Mesenteric fat pad (tissue), 1 donor: ENCODE measurements around the gene PAX2. TPM values are rescaled to one million over a fixed set of nuclear protein-coding genes. Genes with fewer than 3 reads are reported as not detected.
A peak's percentile ranks its signal among the peaks of the same experiment; 100 is the strongest.

Experiments used
- DNase-seq: peaks from one replicate; pipeline ENCODE4 v3.0.0-alpha.2; 2020; ENCODE audit warnings: low spot score
- total RNA-seq: library from RNA; stranded (reverse); fragmentation: NEBNext Ultra II Directional; extraction: Animal tissue kit (Norgen Biotek cat#: 25700); gene quantifications from one replicate; pipeline ENCODE4 v1.2.1, GENCODE V29; 2021
- donor health status: DM: yes; HTN: yes; CAD: no.

The PAX2 gene
- total RNA-seq, 1 donor from 2014 or later: not detected

DNA sequence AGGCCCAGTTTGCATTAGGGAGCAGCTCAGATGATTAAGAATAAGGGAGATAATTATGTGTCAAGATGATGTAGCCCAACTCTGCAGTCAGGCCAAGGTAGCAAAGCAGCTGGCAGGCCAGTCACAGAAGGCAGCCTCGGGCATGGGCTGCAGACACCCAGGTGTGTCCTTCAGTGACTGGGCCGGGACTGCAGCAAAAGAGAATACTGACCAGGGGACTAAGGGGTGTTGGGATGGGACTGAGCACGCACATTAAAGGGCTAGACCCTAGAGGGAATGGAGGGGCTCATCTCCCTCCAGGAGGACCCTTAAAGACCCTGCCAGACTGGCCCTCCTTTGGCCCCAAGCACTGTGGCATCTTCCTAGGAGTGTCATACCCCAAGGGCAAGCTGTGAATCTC, 38.7 kb downstream of the PAX2 start:
- DNase-seq: peak; percentile 83

DNA sequence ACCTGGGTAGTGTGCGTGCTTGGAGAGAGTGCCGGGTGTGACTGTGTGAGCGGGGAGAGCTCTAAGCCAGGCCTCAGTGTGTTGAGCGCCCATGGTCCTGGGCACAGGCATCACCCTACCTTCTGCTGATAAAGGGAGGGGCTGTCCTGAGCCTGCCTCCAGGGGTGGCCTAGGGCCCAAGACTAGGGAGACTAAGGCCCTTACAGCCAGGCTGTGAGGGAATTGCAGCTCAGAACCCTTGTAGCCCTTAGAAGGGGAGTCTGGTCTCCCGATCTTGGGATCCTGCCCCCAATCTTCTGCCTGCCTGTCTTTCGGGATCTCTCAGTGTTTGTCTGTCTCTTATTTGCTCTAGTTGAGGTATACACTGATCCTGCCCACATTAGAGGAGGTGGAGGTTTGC, 41.2 kb downstream of the PAX2 start:
- DNase-seq: peak; percentile 60

DNA sequence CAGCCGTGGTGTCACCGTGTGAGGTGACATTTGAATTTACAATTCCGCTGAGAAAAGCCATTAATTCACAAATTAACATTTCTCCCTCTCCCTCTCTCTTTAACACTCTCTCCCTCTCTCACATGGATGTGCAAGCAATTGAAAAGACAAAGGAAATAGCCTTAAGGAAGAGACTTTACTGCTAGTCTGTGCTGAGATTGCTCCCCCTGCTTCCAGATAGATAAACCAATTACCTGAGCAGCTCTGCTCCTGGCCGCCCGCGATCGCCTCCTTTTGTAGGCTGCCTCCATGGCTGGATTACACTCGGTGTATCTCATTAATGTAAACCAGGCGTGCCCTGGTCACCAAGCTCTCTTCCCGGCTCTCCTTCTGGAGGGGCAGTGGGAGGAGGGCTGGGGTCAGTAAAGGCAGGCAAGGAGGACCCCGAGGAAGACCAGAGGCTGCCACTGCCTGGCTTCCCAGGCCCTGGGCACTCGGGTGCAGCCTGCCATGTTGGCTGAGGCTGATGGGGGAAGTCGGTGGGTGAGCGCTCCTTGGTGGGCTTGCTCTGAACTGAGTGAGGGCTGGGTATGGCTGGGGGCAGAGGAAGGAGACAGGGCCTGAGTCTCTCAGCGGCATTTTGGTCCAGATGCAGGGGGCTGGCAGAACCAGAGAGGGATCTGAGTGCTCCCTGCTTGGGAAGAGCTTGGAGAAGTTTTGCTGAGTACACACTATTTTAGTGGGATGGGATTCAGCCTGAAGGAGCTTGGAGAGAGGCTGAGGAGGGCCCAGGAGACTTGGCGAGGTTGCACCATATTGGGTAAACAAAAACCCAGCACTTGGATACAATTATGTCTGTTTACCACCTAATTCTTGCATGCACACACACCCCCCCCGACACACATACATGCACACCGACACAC, 42.9 kb downstream of the PAX2 start:
- DNase-seq: peak; percentile 60

DNA sequence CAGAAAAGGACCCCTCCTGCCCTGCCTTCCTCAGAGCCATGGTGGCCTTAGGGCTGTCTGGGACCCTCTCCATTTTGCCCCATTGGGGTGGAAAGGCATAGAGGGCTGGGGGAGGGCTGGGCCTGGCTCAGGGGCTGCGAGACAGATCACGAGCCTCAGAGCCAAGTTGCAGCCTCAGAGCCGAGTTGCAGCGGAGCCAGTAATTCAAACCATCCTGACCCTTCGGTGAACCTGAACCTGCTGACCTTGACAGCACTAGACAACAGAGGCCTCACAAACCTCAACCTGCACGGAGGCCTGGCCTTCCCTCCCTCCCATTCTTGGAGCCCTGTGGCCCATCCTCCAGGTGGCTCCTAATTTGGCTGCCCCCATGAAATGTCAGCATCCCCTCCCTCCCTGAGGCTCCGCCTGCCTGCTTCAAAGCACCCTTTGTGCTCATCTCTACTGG, 45.4 kb downstream of the PAX2 start:
- peak; percentile 86 for DNase-seq

DNA sequence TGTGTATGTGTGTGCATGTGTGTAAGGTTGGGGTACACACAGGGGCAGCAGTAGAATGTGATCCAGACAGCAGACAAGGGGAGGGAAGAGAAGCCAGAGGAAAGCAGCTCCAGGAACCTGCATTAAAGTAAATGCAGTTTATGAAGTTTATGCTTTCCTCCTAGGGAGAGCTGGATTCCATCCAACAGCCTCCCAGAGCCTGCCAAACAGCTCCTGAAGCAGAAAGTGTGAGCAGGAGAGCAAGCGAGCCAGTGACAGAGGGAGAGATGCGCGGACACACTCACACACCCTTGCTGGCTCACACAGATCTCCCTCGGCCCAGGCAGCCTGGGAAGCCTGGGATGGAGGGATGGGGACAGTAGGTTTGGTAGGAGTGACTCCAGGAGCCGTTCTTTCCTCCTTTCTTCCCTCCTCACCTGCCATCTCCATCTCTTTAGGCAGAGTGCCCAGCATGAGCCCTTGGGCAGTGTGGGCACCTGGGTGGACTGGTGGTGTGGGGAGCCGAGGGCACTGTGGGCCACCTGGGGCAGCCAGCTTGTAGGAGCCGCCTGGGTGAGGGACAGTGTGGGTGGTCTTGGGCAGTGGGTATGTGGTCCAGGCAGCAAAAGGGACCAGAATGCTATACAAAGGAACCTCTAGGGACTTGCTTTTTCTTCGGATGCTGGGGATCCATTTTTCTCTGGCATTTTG, 46.1 kb downstream of the PAX2 start:
- DNase-seq: peak; percentile 55

DNA sequence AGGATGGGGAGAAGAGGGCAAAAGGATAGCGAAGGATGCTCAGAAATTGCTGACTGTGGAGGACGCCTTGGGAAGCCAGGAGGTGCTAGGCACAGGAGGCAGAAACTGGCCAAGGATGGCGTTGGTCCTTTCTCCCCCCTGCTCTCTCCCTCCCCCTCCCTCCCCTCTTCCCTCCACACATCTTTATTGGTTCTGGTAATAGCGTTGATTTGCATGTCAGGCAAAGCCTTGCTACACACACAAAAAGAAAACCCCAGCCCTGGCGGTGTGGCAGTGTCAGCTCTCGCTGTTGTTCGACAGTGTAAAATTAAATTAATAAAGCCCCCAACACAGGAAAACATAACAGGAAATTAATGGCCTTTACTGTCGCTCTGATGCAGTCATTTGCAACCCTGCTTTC, 47.2 kb downstream of the PAX2 start:
- no peak for DNase-seq

DNA sequence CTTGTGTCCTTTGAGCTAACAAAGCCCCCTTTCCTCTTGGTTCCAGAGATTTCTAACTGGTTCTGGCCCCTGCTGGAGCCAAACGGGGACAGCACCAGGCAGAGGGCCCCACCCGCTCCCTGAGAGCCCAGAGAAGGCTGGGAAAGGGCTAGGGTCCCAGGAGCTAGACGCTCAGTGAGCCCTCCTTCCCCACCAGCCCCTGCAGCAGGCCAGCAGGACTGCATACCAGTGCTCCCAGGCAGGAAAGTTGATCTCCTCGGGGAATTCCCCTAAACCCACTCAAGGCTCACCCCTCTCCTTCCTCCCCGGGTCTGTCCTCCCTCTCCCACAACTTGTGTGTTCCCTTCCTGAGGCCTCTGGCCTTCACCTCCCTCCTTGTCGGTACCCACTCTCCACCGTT, 47.7 kb downstream of the PAX2 start:
- DNase-seq: no peak

DNA sequence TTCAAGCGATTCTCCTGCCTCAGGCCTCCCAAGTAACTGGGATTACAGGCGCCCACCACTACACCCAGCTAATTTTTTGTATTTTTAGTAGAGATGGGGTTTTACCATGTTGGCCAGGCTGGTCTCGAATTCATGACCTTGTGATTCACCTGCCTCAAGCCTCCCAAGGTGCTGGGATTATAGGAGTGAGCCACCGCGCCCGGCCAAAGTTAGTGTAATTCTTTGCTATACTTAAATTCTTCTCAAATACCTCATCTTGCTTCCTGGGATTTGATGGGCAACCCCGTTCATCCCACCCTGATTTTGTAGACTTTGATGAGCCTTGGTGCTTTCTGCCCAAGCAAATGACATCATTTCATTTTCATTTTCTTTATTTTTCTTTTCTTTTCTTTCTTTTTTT, 54.5 kb downstream of the PAX2 start:
- DNase-seq: peak; percentile 73

DNA sequence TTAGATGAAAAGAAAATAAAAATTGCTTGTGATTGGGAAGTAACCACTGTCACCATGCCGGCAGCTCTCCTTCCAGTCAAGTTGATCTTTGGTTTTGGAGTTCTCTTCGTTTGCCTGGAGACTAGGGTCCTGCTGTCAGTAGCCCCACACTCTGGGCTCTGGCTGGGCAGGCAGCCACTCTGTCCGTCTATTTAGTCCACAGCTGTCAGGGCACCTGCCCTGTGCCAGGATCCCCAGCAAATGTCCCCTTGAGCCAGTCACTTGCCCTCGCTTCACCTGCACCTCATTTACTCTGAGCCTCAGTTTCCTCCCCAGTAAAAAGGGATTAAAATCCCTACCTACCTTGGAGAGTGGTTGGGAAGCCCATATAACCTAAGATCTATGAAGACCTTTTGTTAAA, 55.5 kb downstream of the PAX2 start:
- DNase-seq: no peak

DNA sequence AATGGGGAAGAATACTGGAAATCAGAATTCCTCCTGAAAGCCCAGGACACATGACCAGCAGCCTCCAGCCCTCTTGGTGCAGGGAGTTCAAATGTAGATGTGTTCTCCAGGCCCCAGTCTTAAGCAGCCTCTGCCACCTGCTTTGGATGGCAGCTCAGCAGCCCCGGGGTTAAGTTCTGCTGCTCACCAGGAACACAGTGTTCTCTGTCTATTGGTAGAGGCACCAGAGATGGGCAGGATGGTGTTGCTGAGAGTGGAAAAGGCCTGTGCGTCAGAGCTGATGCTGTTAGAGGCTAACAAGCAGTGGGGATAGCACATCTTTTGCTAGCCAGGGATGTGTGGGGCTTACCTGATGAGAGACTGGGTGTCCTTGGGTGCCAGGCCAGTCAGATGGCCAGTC, 56.8 kb downstream of the PAX2 start:
- DNase-seq: peak; percentile 41

DNA sequence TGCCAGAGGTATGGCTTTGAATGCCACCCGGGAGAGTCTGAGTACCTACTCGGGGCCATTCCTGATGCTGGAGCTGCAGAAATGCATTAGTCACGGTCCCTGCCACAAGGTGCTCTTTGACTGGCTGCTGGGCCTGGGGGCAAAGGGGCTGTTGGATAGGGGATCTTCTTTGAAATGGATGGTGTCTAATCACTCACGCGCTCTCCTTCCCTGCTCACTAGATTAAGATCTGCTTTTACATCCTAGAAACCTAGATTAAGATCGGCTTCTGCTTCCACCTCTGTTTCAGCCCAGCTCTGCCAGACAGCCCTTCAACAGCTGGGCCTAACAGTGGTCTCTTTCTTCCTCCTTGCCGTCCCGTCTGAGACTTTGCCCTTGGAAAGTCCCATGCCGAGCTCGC, 57.2 kb downstream of the PAX2 start:
- peak; percentile 57 for DNase-seq

DNA sequence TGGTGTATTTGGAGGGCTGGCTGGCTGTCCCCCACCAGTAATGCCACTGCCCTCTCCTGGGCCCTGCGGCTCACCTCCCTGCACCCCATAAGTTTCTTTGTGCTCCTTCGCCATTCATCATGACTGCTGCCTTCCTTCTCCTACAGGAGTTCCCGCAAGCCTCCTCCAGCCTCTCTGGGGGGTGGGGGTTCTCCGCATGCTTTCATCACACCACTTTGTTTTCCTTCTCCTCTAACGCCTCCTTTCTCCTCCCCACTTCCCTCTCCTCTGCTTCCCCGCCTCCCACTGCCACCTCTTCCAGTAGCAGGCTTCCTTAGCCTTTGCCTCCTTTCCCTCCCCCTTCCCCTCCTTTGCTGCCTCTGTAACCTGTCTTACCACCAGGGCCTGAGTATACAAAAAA, 58.1 kb downstream of the PAX2 start:
- peak; percentile 59 for DNase-seq

DNA sequence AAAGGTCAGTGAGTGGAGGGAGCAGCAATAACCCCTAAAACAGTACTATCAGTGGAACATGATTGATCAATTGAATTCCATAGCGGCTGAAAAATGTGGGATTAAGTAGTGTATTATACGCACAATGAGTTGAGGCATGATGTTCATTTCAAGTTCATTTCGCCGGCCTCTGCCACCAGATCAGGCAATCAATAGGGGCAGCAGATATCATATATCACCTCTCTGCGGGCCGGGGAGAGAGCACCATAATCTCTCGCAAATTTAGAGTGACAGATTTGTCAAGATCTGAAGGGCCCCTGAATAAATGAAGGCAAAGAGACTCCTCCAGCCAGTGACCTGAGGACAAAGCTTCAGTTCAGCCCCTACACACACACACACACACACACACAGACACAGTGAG, 58.5 kb downstream of the PAX2 start:
- peak; percentile 43 for DNase-seq

DNA sequence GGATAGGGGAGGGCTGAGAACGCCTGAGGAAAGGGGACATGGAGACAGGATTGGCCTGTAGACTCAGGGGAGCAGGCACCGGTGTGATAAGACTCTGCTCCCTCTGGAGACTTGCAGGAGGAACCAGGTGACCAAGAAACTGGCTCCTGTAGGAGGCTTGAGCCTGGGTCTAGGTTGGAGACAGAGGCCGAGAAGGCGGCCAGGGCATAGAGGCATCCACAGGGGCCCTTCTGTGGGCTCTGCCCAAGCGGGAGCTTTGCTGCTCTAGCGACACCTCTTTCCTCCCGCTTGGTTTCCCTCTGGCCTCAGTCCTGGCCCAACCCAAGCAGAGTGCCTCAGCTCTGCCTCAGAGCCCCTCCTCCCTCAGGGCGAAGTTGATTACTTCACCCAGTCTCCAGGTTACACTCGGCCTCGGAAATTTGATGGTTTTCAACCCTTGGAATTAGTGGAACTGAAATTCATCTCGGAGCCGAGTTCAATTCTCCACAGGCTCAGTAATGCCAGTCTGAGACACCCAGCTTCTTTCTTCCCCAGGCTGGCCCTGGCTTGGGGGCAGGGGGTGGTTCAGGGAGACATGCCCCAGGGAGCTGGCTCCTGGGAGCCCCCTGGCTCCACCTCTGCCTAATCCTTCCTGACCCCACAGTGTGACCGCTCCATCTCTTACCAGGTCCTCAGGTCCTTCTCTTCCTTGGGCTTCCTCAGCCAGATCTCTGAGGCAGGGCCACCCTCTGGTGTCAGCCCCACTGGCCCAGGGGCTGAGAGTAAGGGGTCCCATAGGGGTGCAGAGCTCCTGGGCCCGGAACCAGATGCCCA, 60.4 kb downstream of the PAX2 start:
- peak; percentile 41 for DNase-seq

DNA sequence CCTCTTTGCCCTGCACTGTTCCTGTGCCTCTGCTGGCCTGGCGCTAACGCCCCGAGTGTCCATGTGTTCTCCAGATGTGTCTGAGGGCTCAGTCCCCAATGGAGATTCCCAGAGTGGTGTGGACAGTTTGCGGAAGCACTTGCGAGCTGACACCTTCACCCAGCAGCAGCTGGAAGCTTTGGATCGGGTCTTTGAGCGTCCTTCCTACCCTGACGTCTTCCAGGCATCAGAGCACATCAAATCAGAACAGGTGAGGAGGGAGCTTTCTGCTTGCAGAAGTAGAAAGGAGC, 60.9 kb downstream of the PAX2 start:
- peak; percentile 75 for DNase-seq

DNA sequence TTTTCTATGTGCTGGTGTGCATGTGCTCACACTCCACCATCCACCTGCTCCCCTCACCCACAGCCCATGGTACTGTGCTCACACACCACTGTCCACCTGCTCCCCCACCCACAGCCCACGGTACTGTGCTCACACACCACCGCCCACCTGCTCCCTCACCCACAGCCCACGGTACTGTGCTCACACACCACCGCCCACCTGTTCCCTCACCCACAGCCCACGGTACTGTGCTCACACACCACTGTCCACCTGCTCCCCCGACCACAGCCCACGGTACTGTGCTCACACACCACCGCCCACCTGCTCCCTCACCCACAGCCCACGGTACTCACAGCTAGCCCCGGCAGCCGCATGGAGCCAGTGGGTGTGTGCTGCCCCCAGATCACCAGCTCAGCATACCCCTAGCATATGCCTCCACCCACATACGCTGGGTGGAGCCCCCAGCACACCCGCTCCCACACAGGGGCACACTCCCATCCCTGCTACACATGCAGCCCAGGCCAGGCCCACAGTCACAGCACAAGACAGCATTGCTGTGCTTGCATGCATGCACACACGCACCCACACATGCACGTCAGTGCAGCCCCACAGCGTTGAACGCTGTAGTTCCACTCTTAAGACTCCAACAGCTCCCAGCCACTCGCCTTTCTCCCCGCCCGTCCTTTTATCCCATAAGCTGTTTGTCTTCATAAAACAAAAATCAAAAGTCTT, 62.0 kb downstream of the PAX2 start:
- DNase-seq: peak; percentile 83

DNA sequence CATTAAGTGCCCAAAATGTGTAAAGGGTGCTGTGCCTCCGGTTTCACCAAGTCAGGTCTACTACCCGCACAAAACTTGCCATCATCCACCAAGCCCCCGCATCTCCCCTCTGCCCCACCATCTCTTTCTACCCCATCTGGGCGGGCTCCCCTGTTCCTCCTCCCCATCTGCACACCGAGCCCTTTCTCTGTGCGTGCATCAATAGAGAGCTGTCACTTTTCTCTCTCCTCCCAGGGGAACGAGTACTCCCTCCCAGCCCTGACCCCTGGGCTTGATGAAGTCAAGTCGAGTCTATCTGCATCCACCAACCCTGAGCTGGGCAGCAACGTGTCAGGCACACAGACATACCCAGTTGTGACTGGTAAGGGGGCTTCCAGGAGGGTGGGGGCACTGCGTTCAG, 63.5 kb downstream of the PAX2 start:
- DNase-seq: peak; percentile 30

DNA sequence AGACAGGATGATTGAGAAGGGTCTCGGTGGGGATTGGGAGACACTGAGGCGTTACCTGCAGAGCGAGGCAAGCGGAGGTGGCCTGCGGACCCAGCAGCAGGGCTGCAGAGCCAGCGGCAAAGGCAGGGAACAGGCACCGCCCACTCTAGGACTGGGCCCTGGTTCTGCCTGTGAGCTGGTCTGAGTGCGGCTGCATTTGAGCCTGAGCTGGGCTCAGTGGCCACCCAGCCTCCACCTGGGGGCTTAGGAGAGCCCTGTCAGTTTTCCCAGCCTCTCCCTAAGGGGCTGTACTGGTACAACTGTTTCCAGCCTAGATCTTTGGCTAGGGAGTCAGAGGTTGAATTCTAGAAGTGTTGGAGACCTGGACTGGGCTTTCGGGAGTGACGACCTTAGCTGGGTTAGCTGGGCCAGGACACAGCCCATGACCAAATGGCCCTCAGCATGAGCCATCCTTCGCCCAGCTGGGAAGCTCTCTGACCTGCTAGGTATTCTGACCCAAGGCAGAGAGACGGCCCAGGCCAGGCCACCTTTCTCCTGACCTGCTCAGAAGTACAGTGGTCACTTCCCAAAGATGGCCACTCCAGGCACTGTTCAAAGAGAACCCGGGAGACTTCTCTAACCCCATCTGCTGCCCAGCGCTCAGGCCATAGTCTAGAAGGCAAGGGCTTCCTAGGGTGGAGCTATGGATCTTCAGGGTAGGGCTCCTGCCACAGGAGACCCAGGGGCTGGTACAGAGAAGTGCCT, 64.9 kb downstream of the PAX2 start:
- peak; percentile 79 for DNase-seq

DNA sequence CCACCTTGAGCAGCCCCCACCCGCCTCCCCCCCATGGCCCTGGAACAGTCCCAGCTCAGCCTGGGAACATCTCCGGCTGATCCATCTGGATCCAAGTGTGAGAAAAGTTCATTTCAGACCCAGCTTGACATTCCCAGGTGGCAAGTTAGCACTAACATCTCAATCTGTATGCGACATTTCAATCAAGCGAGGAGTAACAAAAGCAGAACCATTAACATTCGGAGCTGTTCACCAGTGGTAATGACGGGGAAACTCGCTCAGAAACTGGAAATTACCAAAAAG, 65.4 kb downstream of the PAX2 start:
- peak; percentile 18 for DNase-seq

DNA sequence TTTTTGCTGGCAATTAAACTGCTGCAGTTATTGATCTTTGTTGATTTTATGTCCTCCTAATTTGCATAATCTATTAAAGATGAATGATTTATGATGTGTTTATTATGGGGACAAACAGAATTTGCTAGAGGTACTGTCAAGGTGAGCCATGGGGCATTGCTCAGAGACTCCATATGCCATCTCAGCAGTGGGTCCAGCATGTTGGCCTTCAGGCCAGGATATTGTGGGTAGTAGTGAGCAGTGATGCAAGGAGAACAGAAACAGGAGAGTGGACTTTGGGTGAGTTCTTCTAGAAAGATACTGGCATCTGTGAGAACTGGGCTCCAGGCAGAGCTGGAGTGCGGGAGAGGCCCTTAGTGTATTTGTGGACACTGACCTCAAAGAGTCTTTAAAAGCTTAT, 65.9 kb downstream of the PAX2 start:
- DNase-seq: peak; percentile 12
